ENCODE results near the gene GIMAP6. TPM values are rescaled to one million over a fixed set of nuclear protein-coding genes. Genes with fewer than 3 reads are reported as not detected.

The GIMAP6 gene
- total RNA-seq, 4 donors from 2014 or later: 2.2 to 11.7 (median 6.9) TPM

- Histone ChIP-seq H3K36me3 (no peaks in the 10 kb centered on the region), H3K4me3 (no peak overlapping the region), H3K9me3 (no peaks in the 10 kb centered on the region), H3K4me1 (no peaks in the 10 kb centered on the region), H3K27me3 (no peaks in the 10 kb centered on the region), H3K27ac (no peak overlapping the region)
- TF ChIP-seq, protein P1, sequence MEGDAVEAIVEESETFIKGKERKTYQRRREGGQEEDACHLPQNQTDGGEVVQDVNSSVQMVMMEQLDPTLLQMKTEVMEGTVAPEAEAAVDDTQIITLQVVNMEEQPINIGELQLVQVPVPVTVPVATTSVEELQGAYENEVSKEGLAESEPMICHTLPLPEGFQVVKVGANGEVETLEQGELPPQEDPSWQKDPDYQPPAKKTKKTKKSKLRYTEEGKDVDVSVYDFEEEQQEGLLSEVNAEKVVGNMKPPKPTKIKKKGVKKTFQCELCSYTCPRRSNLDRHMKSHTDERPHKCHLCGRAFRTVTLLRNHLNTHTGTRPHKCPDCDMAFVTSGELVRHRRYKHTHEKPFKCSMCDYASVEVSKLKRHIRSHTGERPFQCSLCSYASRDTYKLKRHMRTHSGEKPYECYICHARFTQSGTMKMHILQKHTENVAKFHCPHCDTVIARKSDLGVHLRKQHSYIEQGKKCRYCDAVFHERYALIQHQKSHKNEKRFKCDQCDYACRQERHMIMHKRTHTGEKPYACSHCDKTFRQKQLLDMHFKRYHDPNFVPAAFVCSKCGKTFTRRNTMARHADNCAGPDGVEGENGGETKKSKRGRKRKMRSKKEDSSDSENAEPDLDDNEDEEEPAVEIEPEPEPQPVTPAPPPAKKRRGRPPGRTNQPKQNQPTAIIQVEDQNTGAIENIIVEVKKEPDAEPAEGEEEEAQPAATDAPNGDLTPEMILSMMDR (IDR thresholded peaks at IDR 0.05): no peak
- TF ChIP-seq EP300 (IDR thresholded peaks at IDR 0.05; ENCODE audit: low read depth) (no peak), POLR2AphosphoS5 (IDR thresholded peaks at IDR 0.05) (no peak), POLR2A (IDR thresholded peaks at IDR 0.05) (no peak)
- WGBS, 2 donors (ENCODE audit: low coverage in 1 of 2): 61 to 63% methylated on average over 2 to 3 of the region's 3 CpGs
- intact Hi-C loops (cut with DNase I; ENCODE audit: low total_unique reads) (no loop called here), in situ Hi-C loops (cut with MboI; ENCODE audit: low pct_ligation_motif_present in 1 of 4, low pct_unique_long_range_greater_than_20kb in 1 of 4, low sequenced_read_pairs in 3 of 4) (no loop called here)
- DNase-seq: no peak
Observed at GRCh38 chr7:150648353-150649079, 16.3 kb upstream of the GIMAP6 start.

DNA sequence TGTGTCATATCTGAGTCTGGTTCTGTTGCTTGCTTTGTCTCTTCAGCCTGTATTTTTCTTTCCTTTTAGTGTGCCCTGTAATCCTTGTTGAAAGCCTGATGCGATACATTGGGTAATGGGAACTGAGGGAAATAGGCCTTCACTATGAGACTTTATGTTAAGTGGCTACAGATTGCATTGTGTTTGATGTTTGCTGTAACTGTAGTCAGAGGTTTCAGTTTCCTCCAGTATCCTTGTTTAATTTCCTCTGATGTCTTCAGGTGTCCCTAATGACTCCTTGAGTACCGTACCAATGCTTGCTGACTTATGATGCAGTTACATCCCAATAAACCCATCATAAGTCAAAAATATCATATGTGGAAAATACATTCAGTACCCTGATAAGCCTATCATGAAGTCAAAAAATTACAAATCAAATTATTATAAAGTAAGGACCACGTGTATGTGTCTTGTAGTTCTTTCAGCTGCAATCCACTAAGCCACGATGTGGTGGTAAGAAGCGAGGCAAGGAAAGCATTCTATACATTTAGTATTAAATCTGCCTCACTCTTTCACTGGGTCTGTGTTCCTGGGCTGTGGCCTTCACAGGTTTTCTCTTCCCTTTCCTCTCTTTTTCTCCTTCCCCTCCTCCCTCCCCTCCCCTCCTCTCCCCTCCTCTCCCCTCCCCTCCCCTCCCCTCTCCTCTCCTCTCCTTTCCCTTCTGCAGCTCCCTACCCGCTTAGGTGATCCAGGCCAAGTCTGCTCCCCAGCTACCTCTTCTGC, 13.3 kb upstream of the GIMAP6 start:
- no peak for TF ChIP-seq POLR2A (IDR thresholded peaks at IDR 0.05)
- TF ChIP-seq EP300 (IDR thresholded peaks at IDR 0.05; ENCODE audit: low read depth): no peak
- TF ChIP-seq, protein P1 (IDR thresholded peaks at IDR 0.05): no peak
- no peak for TF ChIP-seq POLR2AphosphoS5 (IDR thresholded peaks at IDR 0.05)
- intact Hi-C loops (cut with DNase I; ENCODE audit: low total_unique reads): no loop called here
- WGBS, 2 donors (ENCODE audit: low coverage in 1 of 2): 78 to 87% methylated on average over 4 to 6 of the region's 6 CpGs

DNA sequence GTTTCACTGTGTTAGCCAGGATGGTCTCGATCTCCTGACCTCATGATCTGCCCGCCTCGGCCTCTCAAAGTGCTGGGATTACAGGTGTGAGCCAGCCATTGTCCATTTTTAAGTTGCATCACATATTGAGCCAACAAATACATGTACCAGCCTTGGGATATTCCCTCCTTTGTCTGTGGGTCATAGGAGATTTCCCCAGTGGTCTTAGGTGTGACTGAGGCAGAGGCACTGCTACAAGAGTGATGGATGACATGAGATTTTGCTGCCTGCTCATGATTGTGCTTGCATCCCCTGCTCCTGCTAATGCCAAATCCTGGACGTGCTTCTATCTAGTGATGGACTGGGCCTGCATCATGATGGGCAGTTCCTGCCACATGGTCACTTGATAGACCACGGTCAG, 10.7 kb upstream of the GIMAP6 start:
- intact Hi-C loops (cut with DNase I; ENCODE audit: low total_unique reads): no loop called here
- no peaks in the 10 kb centered on the region for H3K4me1 ChIP-seq
- H3K36me3 ChIP-seq: no peaks in the 10 kb centered on the region
- H3K9me3 ChIP-seq: no peaks in the 10 kb centered on the region
- WGBS, 2 donors (ENCODE audit: low coverage in 1 of 2): 76 to 83% methylated on average over 4 to 5 of the region's 5 CpGs
- in situ Hi-C loops (cut with MboI; ENCODE audit: low pct_ligation_motif_present in 1 of 4, low pct_unique_long_range_greater_than_20kb in 1 of 4, low sequenced_read_pairs in 3 of 4): no loop called here
- no peak for DNase-seq
- TF ChIP-seq EP300 (IDR thresholded peaks at IDR 0.05; ENCODE audit: low read depth): no peak
- TF ChIP-seq POLR2A (IDR thresholded peaks at IDR 0.05): no peak
- TF ChIP-seq, protein P1 (IDR thresholded peaks at IDR 0.05): no peak
- no peak for TF ChIP-seq POLR2AphosphoS5 (IDR thresholded peaks at IDR 0.05)
- H3K27me3 ChIP-seq: no peaks in the 10 kb centered on the region
- H3K27ac ChIP-seq: no peak overlapping the region
- H3K4me3 ChIP-seq: no peak overlapping the region

More for the DNA sequence above, 13.3 kb upstream of the GIMAP6 start:
- Histone ChIP-seq H3K36me3 (no peaks in the 10 kb centered on the region), H3K9me3 (no peaks in the 10 kb centered on the region), H3K4me1 (no peaks in the 10 kb centered on the region), H3K27me3 (no peaks in the 10 kb centered on the region), H3K27ac (no peak overlapping the region), H3K4me3 (no peak overlapping the region)
- DNase-seq: no peak
- in situ Hi-C loops (cut with MboI; ENCODE audit: low pct_ligation_motif_present in 1 of 4, low pct_unique_long_range_greater_than_20kb in 1 of 4, low sequenced_read_pairs in 3 of 4): no loop called here

DNA sequence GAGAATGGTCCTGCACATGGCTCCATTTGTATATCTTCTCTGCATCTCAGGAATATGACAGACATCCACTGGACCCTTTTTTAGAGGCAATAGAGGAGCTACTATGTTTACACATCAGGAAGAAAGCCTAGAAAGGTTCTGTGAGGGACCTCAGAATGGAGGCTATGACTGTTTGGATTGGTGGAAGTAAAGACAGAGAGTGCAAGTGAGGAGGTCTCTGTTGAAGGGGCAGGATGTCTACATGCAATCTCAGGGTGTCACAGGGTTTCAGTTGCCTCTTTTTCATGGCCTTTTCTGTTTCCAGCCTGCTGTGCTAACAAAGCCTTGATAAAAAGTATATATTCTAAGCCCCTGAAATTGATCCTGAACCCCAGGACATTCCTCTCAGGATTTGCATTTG, 9.7 kb upstream of the GIMAP6 start:
- Histone ChIP-seq H3K36me3 (no peaks in the 10 kb centered on the region), H3K27me3 (no peaks in the 10 kb centered on the region), H3K4me3 (no peak overlapping the region), H3K9me3 (no peaks in the 10 kb centered on the region), H3K27ac (no peak overlapping the region), H3K4me1 (no peaks in the 10 kb centered on the region)
- TF ChIP-seq EP300 (IDR thresholded peaks at IDR 0.05; ENCODE audit: low read depth) (no peak), POLR2A (IDR thresholded peaks at IDR 0.05) (no peak), POLR2AphosphoS5 (IDR thresholded peaks at IDR 0.05) (no peak)
- TF ChIP-seq, protein P1 (IDR thresholded peaks at IDR 0.05): no peak
- no peak for DNase-seq
- in situ Hi-C loops (cut with MboI; ENCODE audit: low pct_ligation_motif_present in 1 of 4, low pct_unique_long_range_greater_than_20kb in 1 of 4, low sequenced_read_pairs in 3 of 4): no loop called here
- intact Hi-C loops (cut with DNase I; ENCODE audit: low total_unique reads): no loop called here
